Activated CD4-positive, CD25-positive, alpha-beta regulatory T cell treated with anti-CD3 and anti-CD28 coated beads, Interleukin-2, amount 50 U/mL, for 72 hours (primary cell): Measurements from ENCODE around the gene RTN3.
"Not testable (repeated sequence)": the region's sequence is repeated elsewhere in the genome, so short reads cannot be mapped to it uniquely, and the experiment has no call there.

ENCODE experiments used
- DNase-seq: peaks from one replicate; pipeline ENCODE4 v3.0.0; 2021

RTN3 gene

GRCh38 chr11:63681321-63682065 is at the start of gene RTN3:
RTN3 (plus strand) TSS chr11:63681500; CDS start chr11:63681637, 137 bp downstream.
- DNase-seq = peak; percentile 99

- peak; percentile 59 for DNase-seq
Measured at GRCh38 chr11:63635762-63636465, 45.4 kb upstream of the RTN3 start.

GRCh38 chr11:63638436-63638835 is 42.9 kb upstream of the RTN3 start:
- DNase-seq = not testable (repeated sequence)

- no peak for DNase-seq
Measured at GRCh38 chr11:63639199-63639832, 42.0 kb upstream of the RTN3 start.

- no peak for DNase-seq
Measured at GRCh38 chr11:63641727-63642126, 39.6 kb upstream of the RTN3 start.

- DNase-seq = no peak
Measured at GRCh38 chr11:63643205-63643604, 38.1 kb upstream of the RTN3 start.

- no peak for DNase-seq
Measured at GRCh38 chr11:63652671-63653070, 28.6 kb upstream of the RTN3 start.

GRCh38 chr11:63660972-63661371 is 20.3 kb upstream of the RTN3 start:
- no peak for DNase-seq

GRCh38 chr11:63663809-63664208 is 17.5 kb upstream of the RTN3 start:
- no peak for DNase-seq

- DNase-seq = no peak
Measured at GRCh38 chr11:63666874-63667273, 14.4 kb upstream of the RTN3 start.

GRCh38 chr11:63667995-63668795 is 13.1 kb upstream of the RTN3 start:
- no peak for DNase-seq

- DNase-seq = no peak
Measured at GRCh38 chr11:63670096-63670432, 11.2 kb upstream of the RTN3 start.

GRCh38 chr11:63670433-63671321 is 10.6 kb upstream of the RTN3 start:
- DNase-seq = peak; percentile 48

- peak; percentile 93 for DNase-seq
Measured at GRCh38 chr11:63671322-63672155, 9.8 kb upstream of the RTN3 start, which contains the start of gene ATL3. ATL3 (minus strand) TSS chr11:63671376; CDS start chr11:63671335, 41 bp downstream.

- no peak for DNase-seq
Measured at GRCh38 chr11:63672156-63672463, 9.2 kb upstream of the RTN3 start.

- no peak for DNase-seq
Measured at GRCh38 chr11:63672936-63673539, 8.3 kb upstream of the RTN3 start.

- DNase-seq = no peak
Measured at GRCh38 chr11:63673579-63673978, 7.7 kb upstream of the RTN3 start.

GRCh38 chr11:63680834-63681320 is 423 bp upstream of the RTN3 start:
- no peak for DNase-seq

- DNase-seq = no peak
Measured at GRCh38 chr11:63682066-63683021, 1.0 kb downstream of the RTN3 start.
